ENCODE measurements around the gene TBC1D10B.
"Not testable (repeated sequence)": the region's sequence is repeated elsewhere in the genome, so short reads cannot be mapped to it uniquely, and the experiment has no call there.

TBC1D10B gene

GRCh38 chr16:30354423-30355143, 15.7 kb downstream of the TBC1D10B start:
- Histone ChIP-seq H3K27me3 (ENCODE audit: control insufficient read depth, insufficient read depth, low read length) (no peaks in the 10 kb centered on the region), H3K36me3 (ENCODE audit: control insufficient read depth, insufficient read depth, low read length) (peaks cover 28% of the 10 kb centered on the region), H3K9ac (ENCODE audit: low read length) (peak overlapping the region; percentile 94), H3K4me1 (ENCODE audit: control insufficient read depth, insufficient read depth, low read length) (peaks cover 37% of the 10 kb centered on the region), H3K4me3 (ENCODE audit: low read length) (peak overlapping the region; percentile 97), H3K27ac (ENCODE audit: low read depth, low read length) (peak overlapping the region; percentile 90)

- peak overlapping the region; percentile 90 for H3K27ac ChIP-seq (ENCODE audit: low read depth, low read length)
- peaks cover 21% of the 10 kb centered on the region for H3K36me3 ChIP-seq (ENCODE audit: control insufficient read depth, insufficient read depth, low read length)
- no peak overlapping the region for H3K9ac ChIP-seq (ENCODE audit: low read length)
- peaks cover 37% of the 10 kb centered on the region for H3K4me1 ChIP-seq (ENCODE audit: control insufficient read depth, insufficient read depth, low read length)
- H3K4me3 ChIP-seq (ENCODE audit: low read length): peak overlapping the region; percentile 97
- no peaks in the 10 kb centered on the region for H3K27me3 ChIP-seq (ENCODE audit: control insufficient read depth, insufficient read depth, low read length)
Observed at GRCh38 chr16:30353438-30354129, 16.7 kb downstream of the TBC1D10B start.

- Histone ChIP-seq H3K27me3 (ENCODE audit: control insufficient read depth, insufficient read depth, low read length) (no peaks in the 10 kb centered on the region), H3K27ac (ENCODE audit: low read depth, low read length) (peak overlapping the region; percentile 63), H3K9ac (ENCODE audit: low read length) (no peak overlapping the region), H3K4me1 (ENCODE audit: control insufficient read depth, insufficient read depth, low read length) (peaks cover 37% of the 10 kb centered on the region), H3K4me3 (ENCODE audit: low read length) (no peak overlapping the region), H3K36me3 (ENCODE audit: control insufficient read depth, insufficient read depth, low read length) (peaks cover 17% of the 10 kb centered on the region)
Observed at GRCh38 chr16:30352488-30353401, 17.5 kb downstream of the TBC1D10B start.

- peaks cover 37% of the 10 kb centered on the region for H3K4me1 ChIP-seq (ENCODE audit: control insufficient read depth, insufficient read depth, low read length)
- no peak overlapping the region for H3K4me3 ChIP-seq (ENCODE audit: low read length)
- H3K36me3 ChIP-seq (ENCODE audit: control insufficient read depth, insufficient read depth, low read length): peaks cover 17% of the 10 kb centered on the region
- H3K27ac ChIP-seq (ENCODE audit: low read depth, low read length): peak overlapping the region; percentile 63
- no peaks in the 10 kb centered on the region for H3K27me3 ChIP-seq (ENCODE audit: control insufficient read depth, insufficient read depth, low read length)
- no peak overlapping the region for H3K9ac ChIP-seq (ENCODE audit: low read length)
Observed at GRCh38 chr16:30351586-30352419, 18.5 kb downstream of the TBC1D10B start.

- H3K4me1 ChIP-seq (ENCODE audit: control insufficient read depth, insufficient read depth, low read length): peaks cover 29% of the 10 kb centered on the region
- no peak overlapping the region for H3K9ac ChIP-seq (ENCODE audit: low read length)
- peaks cover 17% of the 10 kb centered on the region for H3K36me3 ChIP-seq (ENCODE audit: control insufficient read depth, insufficient read depth, low read length)
- H3K4me3 ChIP-seq (ENCODE audit: low read length): no peak overlapping the region
- no peak overlapping the region for H3K27ac ChIP-seq (ENCODE audit: low read depth, low read length)
- H3K27me3 ChIP-seq (ENCODE audit: control insufficient read depth, insufficient read depth, low read length): no peaks in the 10 kb centered on the region
Observed at GRCh38 chr16:30351001-30351441, 19.3 kb downstream of the TBC1D10B start.

GRCh38 chr16:30350134-30350871, 20.0 kb downstream of the TBC1D10B start:
- Histone ChIP-seq H3K4me3 (ENCODE audit: low read length) (no peak overlapping the region), H3K4me1 (ENCODE audit: control insufficient read depth, insufficient read depth, low read length) (peaks cover 22% of the 10 kb centered on the region), H3K27ac (ENCODE audit: low read depth, low read length) (no peak overlapping the region), H3K9ac (ENCODE audit: low read length) (no peak overlapping the region), H3K27me3 (ENCODE audit: control insufficient read depth, insufficient read depth, low read length) (no peaks in the 10 kb centered on the region), H3K36me3 (ENCODE audit: control insufficient read depth, insufficient read depth, low read length) (peaks cover 17% of the 10 kb centered on the region)

- Histone ChIP-seq H3K27ac (ENCODE audit: low read depth, low read length) (no peak overlapping the region), H3K4me3 (ENCODE audit: low read length) (no peak overlapping the region), H3K36me3 (ENCODE audit: control insufficient read depth, insufficient read depth, low read length) (peaks cover 17% of the 10 kb centered on the region), H3K4me1 (ENCODE audit: control insufficient read depth, insufficient read depth, low read length) (peaks cover 22% of the 10 kb centered on the region), H3K9ac (ENCODE audit: low read length) (no peak overlapping the region), H3K27me3 (ENCODE audit: control insufficient read depth, insufficient read depth, low read length) (no peaks in the 10 kb centered on the region)
Observed at GRCh38 chr16:30349675-30350074, 20.6 kb downstream of the TBC1D10B start.

- Histone ChIP-seq H3K9ac (ENCODE audit: low read length) (no peak overlapping the region), H3K36me3 (ENCODE audit: control insufficient read depth, insufficient read depth, low read length) (peaks cover 17% of the 10 kb centered on the region), H3K4me3 (ENCODE audit: low read length) (no peak overlapping the region), H3K27me3 (ENCODE audit: control insufficient read depth, insufficient read depth, low read length) (no peaks in the 10 kb centered on the region), H3K27ac (ENCODE audit: low read depth, low read length) (no peak overlapping the region), H3K4me1 (ENCODE audit: control insufficient read depth, insufficient read depth, low read length) (peaks cover 15% of the 10 kb centered on the region)
Observed at GRCh38 chr16:30348929-30349328, 21.4 kb downstream of the TBC1D10B start.

GRCh38 chr16:30348113-30348512, 22.2 kb downstream of the TBC1D10B start:
- Histone ChIP-seq H3K27me3 (ENCODE audit: control insufficient read depth, insufficient read depth, low read length) (no peaks in the 10 kb centered on the region), H3K36me3 (ENCODE audit: control insufficient read depth, insufficient read depth, low read length) (peaks cover 14% of the 10 kb centered on the region), H3K4me3 (ENCODE audit: low read length) (no peak overlapping the region), H3K9ac (ENCODE audit: low read length) (no peak overlapping the region), H3K27ac (ENCODE audit: low read depth, low read length) (no peak overlapping the region), H3K4me1 (ENCODE audit: control insufficient read depth, insufficient read depth, low read length) (peaks cover 14% of the 10 kb centered on the region)

- no peak overlapping the region for H3K27ac ChIP-seq (ENCODE audit: low read depth, low read length)
- H3K27me3 ChIP-seq (ENCODE audit: control insufficient read depth, insufficient read depth, low read length): no peaks in the 10 kb centered on the region
- no peaks in the 10 kb centered on the region for H3K4me1 ChIP-seq (ENCODE audit: control insufficient read depth, insufficient read depth, low read length)
- H3K9ac ChIP-seq (ENCODE audit: low read length): no peak overlapping the region
- H3K36me3 ChIP-seq (ENCODE audit: control insufficient read depth, insufficient read depth, low read length): peaks cover 6% of the 10 kb centered on the region
- H3K4me3 ChIP-seq (ENCODE audit: low read length): no peak overlapping the region
Observed at GRCh38 chr16:30346286-30346685, 24.0 kb downstream of the TBC1D10B start.

GRCh38 chr16:30343491-30343820, 26.8 kb downstream of the TBC1D10B start:
- H3K4me1 ChIP-seq (ENCODE audit: control insufficient read depth, insufficient read depth, low read length); H3K4me3 ChIP-seq (ENCODE audit: low read length); H3K36me3 ChIP-seq (ENCODE audit: control insufficient read depth, insufficient read depth, low read length); H3K27ac ChIP-seq (ENCODE audit: low read depth, low read length); H3K9ac ChIP-seq (ENCODE audit: low read length); H3K27me3 ChIP-seq (ENCODE audit: control insufficient read depth, insufficient read depth, low read length): not testable (repeated sequence)

Measured in rectal smooth muscle tissue (tissue), 1 donor.